ENCODE results near the gene RAB7A. TPM values are rescaled to one million over a fixed set of nuclear protein-coding genes. Genes with fewer than 3 reads are reported as not detected.

Gene RAB7A
- total RNA-seq, 1 experiment from 2014 or later: 155 TPM

DNA sequence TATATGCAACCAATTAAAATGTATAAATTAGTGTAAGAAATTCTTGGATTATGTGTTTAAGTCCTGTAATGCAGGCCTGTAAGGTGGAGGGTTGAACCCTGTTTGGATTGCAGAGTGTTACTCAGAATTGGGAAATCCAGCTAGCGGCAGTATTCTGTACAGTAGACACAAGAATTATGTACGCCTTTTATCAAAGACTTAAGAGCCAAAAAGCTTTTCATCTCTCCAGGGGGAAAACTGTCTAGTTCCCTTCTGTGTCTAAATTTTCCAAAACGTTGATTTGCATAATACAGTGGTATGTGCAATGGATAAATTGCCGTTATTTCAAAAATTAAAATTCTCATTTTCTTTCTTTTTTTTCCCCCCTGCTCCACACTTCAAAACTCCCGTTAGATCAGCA lies 88.1 kb downstream of the RAB7A start:
- Histone ChIP-seq H3K27ac (ENCODE audit: insufficient read length, low read depth, low read length) (no peak overlapping the region), H2BK15ac (ENCODE audit: low read depth, low read length) (no peak overlapping the region), H2BK20ac (ENCODE audit: low read depth, low read length, poor library complexity, severe bottlenecking) (no peak overlapping the region), H3K4me2 (ENCODE audit: insufficient read depth, insufficient read length, low read length) (no peak overlapping the region), H3K4me1 (ENCODE audit: insufficient read depth, low read length) (no peaks in the 10 kb centered on the region), H4K20me1 (ENCODE audit: control insufficient read depth, insufficient read depth, insufficient read length) (no peaks in the 10 kb centered on the region), H3K4ac (ENCODE audit: low read depth, low read length) (no peak overlapping the region), H2BK12ac (ENCODE audit: insufficient read length, low read depth, low read length) (no peak overlapping the region), H3K23me2 (ENCODE audit: insufficient read length, low read depth, low read length, poor library complexity, severe bottlenecking) (no peaks in the 10 kb centered on the region), H3K18ac (ENCODE audit: insufficient read length, low read depth, low read length) (no peak overlapping the region), H2BK5ac (ENCODE audit: insufficient read length, low read length) (no peak overlapping the region), H3T11ph (ENCODE audit: low read length) (no peak overlapping the region), H3K79me1 (ENCODE audit: insufficient read depth, low read depth, low read length, poor library complexity, severe bottlenecking) (no peaks in the 10 kb centered on the region), H4K8ac (replicated peaks; ENCODE audit: insufficient read length, low read depth, low read length) (no peak overlapping the region), H2AK5ac (ENCODE audit: insufficient read length, low read length) (no peak overlapping the region), H3K9me3 (ENCODE audit: control insufficient read depth, low read depth, low read length) (no peaks in the 10 kb centered on the region), H3K56ac (ENCODE audit: insufficient read length, low read depth, low read length) (no peak overlapping the region), H4K91ac (ENCODE audit: insufficient read length, low read depth, low read length) (no peak overlapping the region), H3K23ac (ENCODE audit: insufficient read length, low read depth, low read length) (no peak overlapping the region), H3K27me3 (ENCODE audit: insufficient read depth, low read length) (no peaks in the 10 kb centered on the region), H2BK120ac (ENCODE audit: low read depth, low read length, poor library complexity, severe bottlenecking) (no peak overlapping the region), H2AFZ (ENCODE audit: low read length) (no peak overlapping the region), H4K5ac (ENCODE audit: insufficient read length, low read depth, low read length) (no peak overlapping the region), H3K9ac (ENCODE audit: extremely low read depth, insufficient read length, low read length) (no peak overlapping the region), H3K79me2 (ENCODE audit: insufficient read depth, low read length) (no peaks in the 10 kb centered on the region), H3K14ac (ENCODE audit: insufficient read depth, low read length) (no peak overlapping the region)
- Mint-ChIP-seq H3K36me3 (ENCODE audit: insufficient read depth in 1 of 3, low read depth in 3 of 3) (peaks cover 46 to 89% (median 65%) of the 10 kb centered on the region in 3 experiments; a peak in 6 of 7 replicates), H3K4me1 (no peaks in the 10 kb centered on the region), H3K27me3 (ENCODE audit: low read depth) (no peaks in the 10 kb centered on the region), H3K27ac (no peak overlapping the region), H3K9me3 (no peaks in the 10 kb centered on the region), H3K4me3 (no peak overlapping the region)
- no peak for DNase-seq
- TF ChIP-seq, protein P1, sequence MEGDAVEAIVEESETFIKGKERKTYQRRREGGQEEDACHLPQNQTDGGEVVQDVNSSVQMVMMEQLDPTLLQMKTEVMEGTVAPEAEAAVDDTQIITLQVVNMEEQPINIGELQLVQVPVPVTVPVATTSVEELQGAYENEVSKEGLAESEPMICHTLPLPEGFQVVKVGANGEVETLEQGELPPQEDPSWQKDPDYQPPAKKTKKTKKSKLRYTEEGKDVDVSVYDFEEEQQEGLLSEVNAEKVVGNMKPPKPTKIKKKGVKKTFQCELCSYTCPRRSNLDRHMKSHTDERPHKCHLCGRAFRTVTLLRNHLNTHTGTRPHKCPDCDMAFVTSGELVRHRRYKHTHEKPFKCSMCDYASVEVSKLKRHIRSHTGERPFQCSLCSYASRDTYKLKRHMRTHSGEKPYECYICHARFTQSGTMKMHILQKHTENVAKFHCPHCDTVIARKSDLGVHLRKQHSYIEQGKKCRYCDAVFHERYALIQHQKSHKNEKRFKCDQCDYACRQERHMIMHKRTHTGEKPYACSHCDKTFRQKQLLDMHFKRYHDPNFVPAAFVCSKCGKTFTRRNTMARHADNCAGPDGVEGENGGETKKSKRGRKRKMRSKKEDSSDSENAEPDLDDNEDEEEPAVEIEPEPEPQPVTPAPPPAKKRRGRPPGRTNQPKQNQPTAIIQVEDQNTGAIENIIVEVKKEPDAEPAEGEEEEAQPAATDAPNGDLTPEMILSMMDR (conservative IDR thresholded peaks at IDR 0.05): no peak
- WGBS (ENCODE audit: extremely low coverage, insufficient read length, low lambda C conversion rate): no CpG with 5 or more reads among the region's 5 CpGs

Measured in H9 (cell line).